COLO829 (cell line): ENCODE results near the gene DYRK3.

Experiments used
- DNase-seq: peaks from one replicate; pipeline ENCODE4 v3.0.0; 2012; ENCODE audit warnings: low spot score

The DYRK3 gene

GRCh38 chr1:206661161-206661820, 26.0 kb downstream of the DYRK3 start:
- no peak for DNase-seq

GRCh38 chr1:206662396-206663092, 27.2 kb downstream of the DYRK3 start:
- no peak for DNase-seq

GRCh38 chr1:206663362-206663761, 28.0 kb downstream of the DYRK3 start:
- DNase-seq = no peak

- DNase-seq = peak; percentile 79
Measured at GRCh38 chr1:206663832-206664652, 28.7 kb downstream of the DYRK3 start.

- DNase-seq = no peak
Measured at GRCh38 chr1:206664740-206665139, 29.4 kb downstream of the DYRK3 start.

- no peak for DNase-seq
Measured at GRCh38 chr1:206666031-206666561, 30.8 kb downstream of the DYRK3 start.

GRCh38 chr1:206666954-206667665, 31.8 kb downstream of the DYRK3 start:
- no peak for DNase-seq

GRCh38 chr1:206668351-206668750, 33.0 kb downstream of the DYRK3 start:
- no peak for DNase-seq

- no peak for DNase-seq
Measured at GRCh38 chr1:206668874-206669410, 33.6 kb downstream of the DYRK3 start.

- DNase-seq = no peak
Measured at GRCh38 chr1:206672011-206672688, 36.8 kb downstream of the DYRK3 start.

- DNase-seq = no peak
Measured at GRCh38 chr1:206672844-206673758, 37.8 kb downstream of the DYRK3 start.

- no peak for DNase-seq
Measured at GRCh38 chr1:206674236-206674635, 38.9 kb downstream of the DYRK3 start.

- DNase-seq = no peak
Measured at GRCh38 chr1:206674745-206675175, 39.4 kb downstream of the DYRK3 start.

- no peak for DNase-seq
Measured at GRCh38 chr1:206676499-206676898, 41.2 kb downstream of the DYRK3 start.

GRCh38 chr1:206678490-206678889, 43.2 kb downstream of the DYRK3 start:
- no peak for DNase-seq

- no peak for DNase-seq
Measured at GRCh38 chr1:206679738-206680211, 44.4 kb downstream of the DYRK3 start.

GRCh38 chr1:206680279-206680678, 44.9 kb downstream of the DYRK3 start:
- peak; percentile 97 for DNase-seq

GRCh38 chr1:206681359-206681758, 46.0 kb downstream of the DYRK3 start:
- no peak for DNase-seq

- no peak for DNase-seq
Measured at GRCh38 chr1:206682111-206682510, 46.8 kb downstream of the DYRK3 start.

- no peak for DNase-seq
Measured at GRCh38 chr1:206683313-206683712, 48.0 kb downstream of the DYRK3 start.
